IPS DF 4.7 (cell line): ENCODE measurements around the gene MPDZ.

Experiments used
- DNase-seq: peaks from one replicate; pipeline ENCODE4 v3.0.0-alpha.2; 2013; ENCODE audit warnings: low spot score; ENCODE audit errors: extremely low read depth

The MPDZ gene

GRCh38 chr9:13137426-13137825 lies 142.1 kb downstream of the MPDZ start:
- no peak for DNase-seq

- no peak for DNase-seq
Observed at GRCh38 chr9:13131991-13132390, 147.5 kb downstream of the MPDZ start.

- DNase-seq, result no peak
Observed at GRCh38 chr9:13131416-13131815, 148.1 kb downstream of the MPDZ start.

- no peak for DNase-seq
Observed at GRCh38 chr9:13128266-13128860, 151.1 kb downstream of the MPDZ start.

GRCh38 chr9:13127131-13127530 lies 152.4 kb downstream of the MPDZ start:
- no peak for DNase-seq

- DNase-seq, result no peak
Observed at GRCh38 chr9:13125261-13125660, 154.2 kb downstream of the MPDZ start.

- DNase-seq, result no peak
Observed at GRCh38 chr9:13122756-13123369, 156.6 kb downstream of the MPDZ start.

GRCh38 chr9:13118313-13118712 lies 161.2 kb downstream of the MPDZ start:
- DNase-seq, result no peak

- no peak for DNase-seq
Observed at GRCh38 chr9:13116292-13116691, 163.2 kb downstream of the MPDZ start.

GRCh38 chr9:13113751-13114150 lies 165.7 kb downstream of the MPDZ start:
- no peak for DNase-seq

GRCh38 chr9:13113216-13113615 lies 166.3 kb downstream of the MPDZ start:
- no peak for DNase-seq

- no peak for DNase-seq
Observed at GRCh38 chr9:13111778-13112177, 167.7 kb downstream of the MPDZ start.

GRCh38 chr9:13110766-13111417 lies 168.6 kb downstream of the MPDZ start:
- DNase-seq, result no peak

GRCh38 chr9:13109781-13110180 lies 169.7 kb downstream of the MPDZ start:
- no peak for DNase-seq

- DNase-seq, result no peak
Observed at GRCh38 chr9:13107008-13107407, 172.5 kb downstream of the MPDZ start.

GRCh38 chr9:13100914-13101572 lies 178.4 kb downstream of the MPDZ start:
- DNase-seq, result no peak

GRCh38 chr9:13095056-13095455 lies 184.4 kb downstream of the MPDZ start:
- DNase-seq, result no peak

GRCh38 chr9:13090628-13091027 lies 188.9 kb downstream of the MPDZ start:
- DNase-seq, result no peak

- DNase-seq, result no peak
Observed at GRCh38 chr9:13089666-13090065, 189.8 kb downstream of the MPDZ start.

- DNase-seq, result peak; percentile 76
Observed at GRCh38 chr9:13088720-13089427, 190.6 kb downstream of the MPDZ start.

- DNase-seq, result no peak
Observed at GRCh38 chr9:13083963-13084528, 195.4 kb downstream of the MPDZ start.
